RPMI8226 (cell line): ENCODE results near the gene ADARB2.
"Not testable (repeated sequence)": the region's sequence is repeated elsewhere in the genome, so short reads cannot be mapped to it uniquely, and the experiment has no call there.

ENCODE experiments used
- DNase-seq: peaks from one replicate; pipeline ENCODE4 v3.0.0-alpha.2; 2015

ADARB2 gene

GRCh38 chr10:1414893-1415292 lies 322.4 kb downstream of the ADARB2 start:
- DNase-seq, result no peak

- DNase-seq, result not testable (repeated sequence)
Measured at GRCh38 chr10:1414346-1414745, 323.0 kb downstream of the ADARB2 start.

- DNase-seq, result no peak
Measured at GRCh38 chr10:1413823-1414222, 323.5 kb downstream of the ADARB2 start.

GRCh38 chr10:1413256-1413655 lies 324.1 kb downstream of the ADARB2 start:
- DNase-seq, result no peak

GRCh38 chr10:1412531-1413189 lies 324.7 kb downstream of the ADARB2 start:
- DNase-seq, result no peak

- no peak for DNase-seq
Measured at GRCh38 chr10:1411956-1412355, 325.4 kb downstream of the ADARB2 start.

GRCh38 chr10:1411451-1411850 lies 325.9 kb downstream of the ADARB2 start:
- DNase-seq, result no peak

GRCh38 chr10:1410469-1411395 lies 326.6 kb downstream of the ADARB2 start:
- DNase-seq, result no peak

GRCh38 chr10:1410032-1410431 lies 327.3 kb downstream of the ADARB2 start:
- no peak for DNase-seq

- DNase-seq, result no peak
Measured at GRCh38 chr10:1409392-1409791, 327.9 kb downstream of the ADARB2 start.

GRCh38 chr10:1408651-1409367 lies 328.5 kb downstream of the ADARB2 start:
- DNase-seq, result no peak

- no peak for DNase-seq
Measured at GRCh38 chr10:1406967-1407945, 330.1 kb downstream of the ADARB2 start.

GRCh38 chr10:1406132-1406966 lies 331.0 kb downstream of the ADARB2 start:
- DNase-seq, result no peak

GRCh38 chr10:1404323-1405260 lies 332.7 kb downstream of the ADARB2 start:
- no peak for DNase-seq

GRCh38 chr10:1403508-1404322 lies 333.6 kb downstream of the ADARB2 start:
- no peak for DNase-seq

GRCh38 chr10:1402816-1403507 lies 334.4 kb downstream of the ADARB2 start:
- no peak for DNase-seq

GRCh38 chr10:1402016-1402770 lies 335.1 kb downstream of the ADARB2 start:
- no peak for DNase-seq
